DMS79 treated with DMSO at 0.1 percent for 48 hours (cell line): ENCODE data around the gene MTUS2.
"Not testable (repeated sequence)": the region's sequence is repeated elsewhere in the genome, so short reads cannot be mapped to it uniquely, and the experiment has no call there.

Experiments
- DNase-seq: peaks from one replicate; lab custom pipeline; 2025; lab: John Stamatoyannopoulos, UW

The MTUS2 gene

GRCh38 chr13:29319451-29319850, 499.3 kb downstream of the MTUS2 start:
- DNase-seq = no peak

- no peak for DNase-seq
Measured at GRCh38 chr13:29323954-29324353, 503.8 kb downstream of the MTUS2 start.

GRCh38 chr13:29324601-29325000, 504.5 kb downstream of the MTUS2 start:
- DNase-seq = no peak

GRCh38 chr13:29328501-29328900, 508.4 kb downstream of the MTUS2 start:
- no peak for DNase-seq

- no peak for DNase-seq
Measured at GRCh38 chr13:29336356-29336755, 516.2 kb downstream of the MTUS2 start.

GRCh38 chr13:29339386-29340272, 519.5 kb downstream of the MTUS2 start:
- DNase-seq = no peak

- DNase-seq = not testable (repeated sequence)
Measured at GRCh38 chr13:29345860-29346582, 525.9 kb downstream of the MTUS2 start.

- no peak for DNase-seq
Measured at GRCh38 chr13:29355029-29355428, 534.9 kb downstream of the MTUS2 start.

- no peak for DNase-seq
Measured at GRCh38 chr13:29359181-29359580, 539.0 kb downstream of the MTUS2 start.

- DNase-seq = no peak
Measured at GRCh38 chr13:29361716-29362115, 541.6 kb downstream of the MTUS2 start.

GRCh38 chr13:29362849-29363604, 542.9 kb downstream of the MTUS2 start:
- DNase-seq = peak; percentile 30

GRCh38 chr13:29369060-29369743, 549.1 kb downstream of the MTUS2 start:
- peak; percentile 11 for DNase-seq

- DNase-seq = no peak
Measured at GRCh38 chr13:29379281-29379680, 559.1 kb downstream of the MTUS2 start.

- no peak for DNase-seq
Measured at GRCh38 chr13:29379865-29380264, 559.7 kb downstream of the MTUS2 start.

GRCh38 chr13:29382021-29382420, 561.9 kb downstream of the MTUS2 start:
- DNase-seq = no peak

GRCh38 chr13:29383476-29383875, 563.3 kb downstream of the MTUS2 start:
- DNase-seq = no peak

GRCh38 chr13:29384466-29384865, 564.3 kb downstream of the MTUS2 start:
- no peak for DNase-seq

- DNase-seq = no peak
Measured at GRCh38 chr13:29384871-29385270, 564.7 kb downstream of the MTUS2 start.

- no peak for DNase-seq
Measured at GRCh38 chr13:29386246-29386645, 566.1 kb downstream of the MTUS2 start.

GRCh38 chr13:29390598-29390997, 570.5 kb downstream of the MTUS2 start:
- DNase-seq = not testable (repeated sequence)

- DNase-seq = no peak
Measured at GRCh38 chr13:29396446-29396845, 576.3 kb downstream of the MTUS2 start.

GRCh38 chr13:29397265-29397664, 577.1 kb downstream of the MTUS2 start:
- DNase-seq = no peak
